Measurements from ENCODE around the gene CAMK2A.

DNA sequence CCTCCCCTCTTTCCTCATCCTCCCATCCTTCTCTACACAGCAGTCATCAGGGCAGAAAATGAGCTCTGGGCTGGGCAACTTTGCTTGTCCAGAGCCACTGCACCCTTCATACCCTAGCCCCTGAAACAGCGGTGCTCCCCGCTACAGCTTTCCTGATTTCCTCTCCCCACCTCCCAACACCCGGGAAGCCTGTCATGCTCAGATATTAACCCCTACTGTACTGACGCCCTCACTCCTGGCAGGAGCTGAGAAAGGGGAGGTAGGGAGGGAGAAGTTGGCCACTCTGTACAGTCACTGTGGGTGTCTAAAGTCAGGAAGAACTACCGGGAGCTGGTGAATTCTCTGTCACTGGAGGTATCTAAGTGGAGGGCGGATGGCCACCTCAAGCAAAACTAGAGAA, 782 bp downstream of the CAMK2A start:
- TF ChIP-seq, protein P1, sequence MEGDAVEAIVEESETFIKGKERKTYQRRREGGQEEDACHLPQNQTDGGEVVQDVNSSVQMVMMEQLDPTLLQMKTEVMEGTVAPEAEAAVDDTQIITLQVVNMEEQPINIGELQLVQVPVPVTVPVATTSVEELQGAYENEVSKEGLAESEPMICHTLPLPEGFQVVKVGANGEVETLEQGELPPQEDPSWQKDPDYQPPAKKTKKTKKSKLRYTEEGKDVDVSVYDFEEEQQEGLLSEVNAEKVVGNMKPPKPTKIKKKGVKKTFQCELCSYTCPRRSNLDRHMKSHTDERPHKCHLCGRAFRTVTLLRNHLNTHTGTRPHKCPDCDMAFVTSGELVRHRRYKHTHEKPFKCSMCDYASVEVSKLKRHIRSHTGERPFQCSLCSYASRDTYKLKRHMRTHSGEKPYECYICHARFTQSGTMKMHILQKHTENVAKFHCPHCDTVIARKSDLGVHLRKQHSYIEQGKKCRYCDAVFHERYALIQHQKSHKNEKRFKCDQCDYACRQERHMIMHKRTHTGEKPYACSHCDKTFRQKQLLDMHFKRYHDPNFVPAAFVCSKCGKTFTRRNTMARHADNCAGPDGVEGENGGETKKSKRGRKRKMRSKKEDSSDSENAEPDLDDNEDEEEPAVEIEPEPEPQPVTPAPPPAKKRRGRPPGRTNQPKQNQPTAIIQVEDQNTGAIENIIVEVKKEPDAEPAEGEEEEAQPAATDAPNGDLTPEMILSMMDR (conservative IDR thresholded peaks at IDR 0.05) = no peak
- no peak for TF ChIP-seq EZH2 (IDR thresholded peaks at IDR 0.05; ENCODE audit: low read depth)
